HT1080 (cell line): ENCODE data around the gene LANCL2. TPM values are rescaled to one million over a fixed set of nuclear protein-coding genes. Genes with fewer than 3 reads are reported as not detected.

ENCODE experiments used
- DNase-seq: peaks from one replicate; pipeline ENCODE4 v3.0.0-alpha.2; 2015; ENCODE audit warnings: low read depth
- total RNA-seq: library from RNA; depleted of rRNA; stranded (reverse); fragments of >200 nt; shearing (Covaris generic); gene quantifications from 2 replicates; pipeline ENCODE4 v1.2.3, GENCODE V29; 2014

LANCL2 gene
- total RNA-seq, 1 experiment from 2014 or later, result 28.6 TPM

DNA sequence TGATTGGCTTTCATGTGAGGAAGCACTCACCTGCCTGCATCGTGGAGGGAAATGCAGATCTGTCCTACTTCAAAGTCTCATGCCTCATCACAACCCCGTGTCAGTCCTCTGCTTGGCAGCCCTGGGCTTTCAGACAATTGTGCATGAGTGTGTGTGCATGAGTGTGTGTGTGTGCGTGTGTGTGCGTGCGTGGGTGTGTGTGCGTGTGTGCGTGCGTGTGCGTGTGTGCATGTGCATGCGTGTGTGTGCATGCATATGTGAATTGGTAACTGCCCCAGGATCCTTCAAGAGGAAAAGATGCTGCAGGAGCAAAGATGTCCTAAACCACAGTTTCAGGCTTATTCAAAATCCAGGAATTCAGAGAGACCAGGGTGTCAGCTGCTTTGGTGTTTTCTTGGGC, 71.3 kb downstream of the LANCL2 start:
- no peak for DNase-seq

DNA sequence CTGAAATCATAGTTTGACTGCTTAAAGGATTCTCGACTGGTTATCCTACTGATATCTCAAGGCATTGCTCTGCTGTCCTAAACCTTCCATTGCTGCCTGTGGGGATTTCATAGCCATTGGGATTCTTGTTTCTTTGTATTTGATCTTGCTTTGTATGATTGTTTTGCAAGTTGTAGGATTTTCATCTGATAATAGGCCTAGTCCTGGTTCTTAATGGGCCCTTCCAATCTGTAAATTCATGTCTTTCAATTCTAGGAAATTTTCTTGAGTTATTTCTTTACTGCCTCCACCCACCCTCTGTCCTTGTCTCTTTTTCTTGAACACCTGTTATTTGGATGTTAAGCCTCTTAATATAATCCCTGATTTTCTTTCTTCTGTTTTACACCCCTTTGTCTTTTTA, 72.2 kb downstream of the LANCL2 start:
- DNase-seq, result no peak

DNA sequence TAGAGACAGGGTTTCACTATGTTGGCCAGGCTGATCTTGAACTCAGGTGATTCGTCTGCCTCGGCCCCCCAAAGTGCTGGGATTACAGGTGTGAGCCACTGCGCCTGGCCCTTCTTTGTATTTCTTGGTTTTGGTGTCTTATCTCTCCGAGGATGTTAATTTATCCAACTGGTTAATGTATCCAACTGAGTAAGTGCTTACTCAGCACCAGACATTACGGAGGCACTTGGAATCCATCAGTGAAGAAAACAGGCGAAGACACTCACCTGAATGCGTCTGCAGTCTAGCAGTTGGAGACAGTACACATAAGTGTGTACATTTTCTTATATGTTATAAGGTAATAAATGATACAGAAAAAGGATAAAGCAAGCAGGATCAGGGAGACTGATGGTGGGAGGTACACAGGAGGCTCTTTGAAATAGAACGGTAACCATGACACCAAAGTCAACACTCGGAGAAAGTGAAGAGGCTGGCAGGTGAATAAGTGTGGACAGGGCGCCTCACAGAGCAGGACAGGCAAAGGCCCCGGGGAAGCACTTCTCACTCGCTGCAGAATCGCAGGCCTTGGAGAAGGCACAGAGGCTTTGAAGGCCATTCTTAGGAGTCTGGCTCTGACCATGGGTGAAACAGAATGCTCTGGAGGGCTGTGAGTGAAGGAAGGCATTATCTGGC, 73.1 kb downstream of the LANCL2 start:
- DNase-seq, result no peak

DNA sequence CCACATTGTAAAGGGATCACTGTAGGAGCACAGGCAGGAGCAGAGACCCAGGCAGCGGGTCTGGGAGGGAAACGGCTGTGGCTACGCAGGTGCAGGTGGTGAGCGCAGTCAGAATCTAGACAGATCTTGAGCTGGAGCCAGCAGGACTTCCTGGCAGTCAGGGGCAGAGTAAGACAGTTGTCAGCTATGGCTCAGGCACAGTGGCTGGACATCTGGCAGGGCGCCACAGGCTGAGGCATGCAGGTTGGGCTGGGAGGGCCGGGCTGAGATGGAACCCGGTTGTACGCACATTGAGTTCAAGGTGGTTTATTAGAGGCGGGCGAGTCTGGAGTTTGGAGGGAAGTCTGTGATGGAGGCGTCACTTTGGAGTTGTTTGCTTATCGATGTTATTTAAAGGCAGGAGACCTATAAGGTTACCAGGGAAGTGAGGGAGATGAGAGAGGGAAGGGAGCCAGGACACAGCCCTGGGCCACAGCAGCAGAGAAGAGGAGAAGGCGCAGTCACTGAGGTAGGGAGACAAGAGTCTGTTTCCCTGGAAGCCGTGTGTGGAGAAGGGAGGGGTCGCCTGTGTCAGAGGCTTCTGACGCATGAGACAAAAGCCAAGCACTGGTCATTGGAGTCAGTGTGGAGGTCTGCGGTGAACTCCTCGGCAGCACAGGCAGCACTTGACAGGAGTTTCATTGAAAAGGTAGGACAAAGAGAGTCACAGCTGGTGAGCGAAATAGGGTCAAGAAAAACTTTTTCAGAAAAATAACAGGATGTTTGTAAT, 73.8 kb downstream of the LANCL2 start:
- no peak for DNase-seq

DNA sequence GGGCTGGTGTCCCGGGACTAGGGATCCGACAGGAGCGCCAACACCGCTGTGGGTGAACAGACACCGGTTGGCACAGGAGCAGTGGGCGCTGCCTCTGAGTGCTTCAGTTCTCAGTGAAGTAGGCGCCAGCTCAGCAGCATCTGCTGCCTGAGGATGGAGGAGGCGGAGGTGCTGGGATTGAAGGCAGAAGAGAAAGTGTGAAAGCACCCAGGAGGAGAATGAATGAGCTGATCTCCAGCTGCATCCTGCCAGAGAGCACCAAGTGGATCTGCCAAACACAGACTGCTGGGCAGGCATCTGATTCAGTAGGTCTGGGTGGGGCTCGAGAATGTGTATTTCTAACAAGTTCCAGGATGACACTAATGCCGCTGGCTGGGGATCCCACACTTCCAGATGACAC, 74.5 kb downstream of the LANCL2 start:
- DNase-seq, result no peak

DNA sequence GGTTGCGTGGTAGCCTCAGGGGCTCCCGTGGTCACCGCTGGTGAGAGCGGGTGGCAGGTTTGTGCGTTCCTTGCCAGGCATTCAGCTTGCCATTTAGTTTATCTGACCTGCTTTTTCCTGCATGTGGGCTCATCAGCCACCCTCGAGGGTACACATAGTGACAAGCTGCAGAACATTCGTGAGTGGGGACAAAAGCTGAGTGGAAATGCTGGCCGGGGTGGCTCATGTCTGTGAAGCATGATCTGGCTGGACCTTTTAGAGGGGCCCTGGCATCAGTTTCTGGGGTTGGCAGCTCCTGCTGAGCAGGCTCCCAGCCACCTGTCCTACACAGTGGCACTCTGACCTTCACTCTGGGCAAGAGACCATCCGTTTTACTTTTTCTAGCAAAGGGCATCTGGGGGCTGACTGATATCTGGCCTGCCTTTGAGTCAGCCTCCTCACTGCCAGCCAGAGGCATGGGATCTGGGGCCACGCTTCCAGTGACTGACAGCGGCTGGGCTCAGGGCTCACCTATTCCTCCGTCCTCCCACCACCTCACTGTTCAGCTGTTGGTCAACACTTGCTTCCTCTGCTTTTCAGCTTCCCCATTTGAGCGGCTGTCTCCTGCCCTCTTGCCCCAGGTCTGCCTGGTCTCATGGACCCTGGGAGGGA, 75.0 kb downstream of the LANCL2 start:
- no peak for DNase-seq

DNA sequence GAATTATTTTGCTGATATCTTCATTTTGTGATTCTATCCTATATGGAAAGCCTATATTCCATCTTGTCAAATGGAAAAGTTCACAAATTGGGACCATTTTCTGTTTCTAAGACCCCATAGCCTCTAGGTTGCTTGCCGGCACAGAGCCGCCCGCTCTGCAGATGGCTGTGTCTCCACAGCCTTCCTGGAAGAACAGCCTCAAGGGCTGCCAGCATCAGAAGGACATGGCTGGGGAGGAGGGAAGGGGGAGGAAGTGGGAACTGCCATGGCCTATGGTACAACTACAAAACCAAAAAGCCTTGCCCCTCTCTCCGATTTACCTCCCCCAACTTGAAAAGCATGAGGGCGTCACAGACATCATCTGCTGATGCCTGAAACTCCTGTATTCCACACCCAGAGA, 75.9 kb downstream of the LANCL2 start:
- DNase-seq, result no peak

DNA sequence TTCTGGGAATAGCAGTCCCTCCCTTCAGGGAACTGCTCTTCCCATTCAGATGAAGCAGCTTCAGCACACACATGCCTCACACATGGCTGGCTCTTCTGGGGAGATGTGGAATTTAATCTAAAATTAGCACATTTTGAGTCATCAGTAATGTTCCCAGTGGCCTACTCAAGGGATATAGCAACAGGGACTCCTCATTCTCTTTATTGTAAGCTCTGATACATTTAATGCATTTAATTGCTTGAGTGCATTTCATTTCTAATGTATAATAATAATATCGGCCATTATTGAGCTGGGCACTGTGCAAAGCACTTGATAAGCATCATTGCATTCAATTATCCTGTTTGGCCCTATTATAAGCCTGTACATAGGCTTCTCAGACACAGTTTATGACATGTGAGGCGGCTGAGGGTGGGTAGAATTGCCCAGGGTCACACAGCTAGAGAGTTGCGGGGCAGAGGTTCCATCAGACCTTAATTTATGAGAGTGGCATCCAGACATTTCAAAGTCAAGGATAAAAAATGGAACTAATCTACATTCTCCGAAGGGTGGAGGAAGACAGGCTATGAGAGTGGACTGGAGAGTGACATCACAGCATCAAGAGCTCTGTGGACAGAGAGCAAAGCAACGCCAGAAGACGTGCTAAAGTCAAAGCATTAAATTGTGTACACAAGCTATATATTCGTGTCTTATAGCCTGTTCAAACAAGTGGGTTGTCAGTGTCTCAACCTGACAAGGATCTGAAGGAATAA, 76.8 kb downstream of the LANCL2 start:
- DNase-seq, result peak; percentile 63

DNA sequence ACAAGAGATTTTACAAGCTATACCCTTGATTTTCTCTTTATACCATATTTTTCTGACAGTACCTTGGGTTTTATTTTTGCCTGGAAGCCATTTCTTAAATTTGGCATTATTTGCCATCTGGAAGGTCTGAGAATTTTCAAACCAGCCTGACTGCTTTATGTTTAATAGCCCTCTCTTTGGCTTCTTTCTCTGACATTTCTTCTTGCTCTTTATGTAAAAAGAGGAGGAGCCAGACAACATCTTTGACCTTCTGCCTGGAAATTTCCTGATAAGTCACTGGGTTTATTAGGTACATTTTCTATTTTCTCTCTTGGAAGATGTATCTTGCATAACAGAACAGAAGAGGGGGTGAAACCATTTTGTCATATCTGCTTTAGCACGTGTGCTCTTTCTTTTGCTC, 79.6 kb downstream of the LANCL2 start:
- no peak for DNase-seq

DNA sequence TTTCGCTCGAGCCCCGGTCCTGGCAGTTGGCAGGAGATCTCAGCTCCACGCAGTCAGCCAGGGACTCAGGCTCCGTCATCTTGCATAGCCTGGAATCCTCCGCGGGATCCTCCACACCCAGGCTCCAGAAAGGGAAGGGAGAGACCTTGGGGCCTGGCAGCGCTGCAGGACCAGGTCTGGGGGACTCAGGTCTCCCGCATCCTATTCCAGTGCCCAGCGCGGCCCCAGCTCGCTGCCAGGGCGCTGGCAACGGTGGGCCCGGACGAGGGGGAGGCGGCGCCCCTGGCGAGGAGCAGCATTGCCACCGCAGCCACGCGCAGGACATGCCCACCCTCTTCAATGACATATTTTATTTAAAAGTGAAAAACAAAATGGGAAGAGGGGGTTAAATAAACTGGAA, 83.4 kb downstream of the LANCL2 start:
- no peak for DNase-seq

DNA sequence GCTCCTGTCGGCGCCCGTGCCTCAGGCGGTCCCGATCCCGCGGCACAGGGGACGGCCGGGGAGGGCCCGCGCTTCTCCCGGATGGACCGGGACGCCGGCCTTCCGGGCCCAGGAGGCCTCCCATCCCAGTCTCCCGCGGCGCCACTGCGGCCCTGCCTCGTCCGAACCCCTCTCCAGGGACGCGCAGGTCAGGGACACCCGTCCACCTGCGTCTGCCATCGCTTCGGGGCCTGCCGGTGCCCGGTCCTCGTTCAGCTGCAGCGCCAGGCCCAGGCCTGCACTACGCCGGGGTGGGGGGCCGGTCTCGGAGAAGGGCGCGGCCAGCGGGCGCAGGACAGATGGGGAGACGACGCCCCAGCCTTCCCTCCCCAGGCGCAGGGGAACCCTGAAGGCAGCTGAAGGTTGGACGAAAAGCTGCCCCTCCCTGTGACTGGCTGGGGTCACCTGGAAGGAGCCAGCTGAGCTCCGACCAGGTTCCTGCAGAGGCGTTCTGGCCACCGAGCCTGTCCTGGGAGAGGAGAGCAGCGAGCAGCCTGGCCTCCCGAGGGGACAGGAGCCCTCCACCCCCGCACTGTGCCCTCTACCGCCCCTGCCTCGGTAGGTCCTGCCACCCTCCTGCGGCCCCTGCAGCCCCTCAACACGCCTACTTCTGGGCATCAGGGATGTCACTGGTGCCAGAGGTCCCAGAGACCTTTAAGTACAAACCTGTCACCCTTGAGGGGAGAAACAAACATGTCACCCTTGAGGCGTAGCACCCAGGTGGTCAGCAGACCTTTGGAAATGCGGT, 84.3 kb downstream of the LANCL2 start:
- no peak for DNase-seq

DNA sequence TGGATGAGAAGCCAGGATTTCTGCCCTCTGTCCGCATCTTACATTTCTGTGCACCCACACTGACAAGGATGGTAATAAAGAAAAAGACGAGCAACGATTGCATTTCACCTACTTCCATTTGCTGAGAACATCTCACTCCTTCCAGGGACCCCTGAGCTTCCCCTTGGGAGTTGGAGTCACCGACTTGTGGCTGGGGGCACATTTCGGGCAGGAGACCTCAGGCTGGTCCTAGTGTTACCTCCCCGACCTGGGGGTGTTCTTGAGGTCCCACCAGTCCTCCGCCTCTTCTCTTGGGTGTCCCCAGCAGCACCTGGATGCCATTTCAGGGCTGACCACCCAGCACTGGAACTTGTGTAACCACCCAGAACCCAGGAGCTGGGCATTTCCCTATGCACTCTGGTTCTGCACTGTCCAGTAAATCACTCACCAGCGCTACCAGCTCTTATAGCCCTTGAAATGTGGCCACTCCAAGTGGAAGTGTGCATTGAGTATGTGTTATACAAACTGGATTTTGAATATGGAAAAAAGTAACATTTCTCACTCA, 84.9 kb downstream of the LANCL2 start:
- no peak for DNase-seq

DNA sequence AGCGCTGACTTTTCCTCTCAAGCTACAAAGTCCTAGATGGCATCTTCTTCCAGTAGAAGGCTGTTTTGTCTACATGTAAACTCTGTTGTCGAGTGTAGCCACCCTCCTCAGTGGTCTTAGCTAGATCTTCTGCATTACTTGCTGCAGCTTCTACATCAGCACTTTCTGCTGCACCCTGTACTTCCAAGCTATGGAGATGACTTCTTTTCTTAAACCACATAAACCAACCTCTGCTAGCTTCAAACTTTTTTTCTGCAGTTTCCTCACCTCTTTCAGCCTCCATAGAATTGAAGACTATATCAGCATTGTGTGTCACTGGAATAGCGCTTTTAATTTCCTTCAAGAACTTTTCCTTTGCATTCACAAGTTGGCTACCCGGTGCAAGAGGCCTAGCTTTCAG, 87.8 kb downstream of the LANCL2 start:
- DNase-seq, result no peak

DNA sequence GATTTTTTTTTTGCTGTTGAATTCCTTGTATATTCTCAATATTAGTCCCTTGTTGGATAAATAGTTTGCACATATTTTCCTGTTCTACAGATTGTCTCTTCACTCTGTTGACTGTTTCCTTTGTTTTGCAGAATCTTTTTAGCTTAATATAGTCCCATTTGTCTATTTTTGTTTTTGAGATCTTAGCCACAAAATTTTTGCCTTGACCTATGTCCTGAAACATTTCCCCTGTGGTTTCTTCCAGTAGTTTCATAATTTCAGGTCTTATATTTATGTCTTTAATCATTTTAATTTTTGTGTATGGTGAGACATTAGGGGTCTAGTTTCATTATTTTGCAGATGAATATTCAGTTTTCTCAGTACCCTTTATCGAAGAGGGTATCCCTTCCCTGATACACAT, 92.7 kb downstream of the LANCL2 start:
- DNase-seq, result no peak

DNA sequence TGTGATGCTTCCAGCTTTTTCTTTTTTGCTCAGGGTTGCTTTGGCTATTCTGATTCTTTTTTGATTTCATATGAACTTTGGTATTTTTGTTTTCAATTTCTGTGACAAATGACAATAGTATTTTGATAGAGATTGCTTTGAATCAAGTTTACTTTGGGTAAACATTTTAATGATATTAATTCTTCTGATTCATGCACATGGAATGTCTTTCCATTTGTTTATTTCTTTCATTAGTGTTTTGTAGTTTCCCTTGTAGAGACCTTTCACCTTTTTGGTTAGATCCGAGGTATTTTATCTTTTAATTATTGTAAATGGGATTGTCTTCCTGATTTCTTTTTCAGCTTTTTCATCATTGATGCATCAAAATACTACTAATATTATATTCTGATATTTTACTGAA, 93.2 kb downstream of the LANCL2 start:
- no peak for DNase-seq

DNA sequence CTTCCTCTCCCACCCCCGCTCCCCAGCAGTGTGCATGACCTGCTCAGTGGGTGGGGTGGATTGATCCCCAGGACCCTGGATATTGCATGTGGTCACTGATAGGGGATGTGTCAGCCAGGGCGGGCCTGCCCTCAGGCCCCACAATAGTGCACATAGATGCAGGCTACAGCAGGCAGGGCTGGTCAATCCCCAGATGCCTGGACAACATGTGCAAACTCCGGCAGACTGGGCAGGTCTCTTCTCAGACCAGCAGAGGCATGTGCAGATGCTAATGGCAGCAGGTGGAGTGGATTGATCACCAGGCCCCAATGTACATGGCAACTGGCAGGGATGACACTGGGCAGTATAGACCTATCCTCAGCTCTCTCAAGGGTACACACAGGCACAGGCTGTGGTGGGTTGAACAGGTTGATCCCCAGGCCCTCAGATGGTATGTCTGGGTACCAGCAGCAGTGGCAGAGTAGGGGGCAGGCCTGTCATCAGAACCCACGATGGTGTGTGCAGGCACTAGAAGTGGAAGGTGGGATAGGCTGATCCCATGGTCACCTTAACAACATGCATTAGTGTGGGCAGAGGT, 98.6 kb downstream of the LANCL2 start:
- DNase-seq, result no peak

DNA sequence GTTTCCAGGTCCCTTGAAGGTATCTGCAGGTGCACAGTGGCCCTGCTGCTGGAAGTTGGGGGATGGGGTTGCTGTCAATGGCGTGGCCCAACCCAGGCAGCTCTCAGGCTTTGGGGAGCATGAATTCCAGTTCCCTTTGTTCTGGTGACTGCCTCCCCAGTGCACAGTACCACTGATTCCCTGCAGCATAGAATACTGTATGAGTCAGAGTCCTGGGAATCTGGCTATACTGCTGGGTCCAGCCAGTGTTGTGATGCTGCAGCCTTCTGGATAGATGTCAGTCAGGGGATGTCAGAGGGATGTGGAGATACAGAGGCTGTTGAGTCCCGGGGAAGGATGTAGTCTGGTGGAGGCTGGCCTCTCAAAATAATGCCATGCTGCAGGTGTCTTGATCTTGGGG, 99.3 kb downstream of the LANCL2 start:
- no peak for DNase-seq

DNA sequence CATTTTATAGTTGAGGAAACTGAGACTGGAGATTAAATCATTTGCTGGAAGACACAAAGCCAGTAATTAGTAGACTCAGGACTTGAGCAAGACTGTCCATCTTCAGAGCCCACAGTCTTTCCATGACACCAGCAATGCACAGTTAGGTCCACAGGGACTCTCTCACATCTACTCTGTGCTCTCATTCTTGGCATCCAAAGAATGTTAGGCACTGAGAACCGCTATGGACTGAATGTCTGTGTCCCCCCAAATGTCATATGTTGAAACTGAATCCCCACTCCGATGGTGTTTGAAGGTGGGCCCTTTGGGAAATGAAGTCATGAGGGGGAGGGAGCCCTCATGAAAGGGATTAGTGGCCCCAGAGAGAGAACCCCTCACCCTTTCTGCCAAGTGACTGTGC, 100.6 kb downstream of the LANCL2 start:
- DNase-seq, result no peak

DNA sequence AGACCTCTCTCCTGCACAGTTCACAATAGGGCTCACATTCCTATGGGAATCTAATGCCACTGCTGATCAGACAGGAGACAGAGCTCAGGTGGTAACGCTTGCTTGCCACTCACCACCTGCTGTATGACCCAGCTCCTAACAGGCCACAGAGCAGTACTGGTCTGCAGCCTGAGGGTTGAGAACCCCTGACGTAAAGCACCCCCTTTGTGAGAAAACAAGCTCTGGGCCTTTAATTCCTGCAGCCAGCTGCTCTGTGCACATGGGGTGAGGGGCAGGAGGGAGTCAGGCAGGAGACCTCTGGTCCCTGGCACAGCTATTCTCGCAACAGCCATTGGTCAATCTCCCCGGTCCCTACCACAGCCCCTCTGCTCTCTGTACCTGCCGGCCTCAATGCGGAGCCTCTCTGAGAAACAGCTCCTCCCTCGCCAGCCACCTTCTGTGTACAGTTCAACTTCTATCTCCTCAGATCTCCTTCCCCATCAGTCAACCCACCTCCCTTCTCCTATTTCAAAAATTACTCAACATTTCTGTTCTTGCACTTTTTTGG, 102.0 kb downstream of the LANCL2 start:
- DNase-seq, result no peak

DNA sequence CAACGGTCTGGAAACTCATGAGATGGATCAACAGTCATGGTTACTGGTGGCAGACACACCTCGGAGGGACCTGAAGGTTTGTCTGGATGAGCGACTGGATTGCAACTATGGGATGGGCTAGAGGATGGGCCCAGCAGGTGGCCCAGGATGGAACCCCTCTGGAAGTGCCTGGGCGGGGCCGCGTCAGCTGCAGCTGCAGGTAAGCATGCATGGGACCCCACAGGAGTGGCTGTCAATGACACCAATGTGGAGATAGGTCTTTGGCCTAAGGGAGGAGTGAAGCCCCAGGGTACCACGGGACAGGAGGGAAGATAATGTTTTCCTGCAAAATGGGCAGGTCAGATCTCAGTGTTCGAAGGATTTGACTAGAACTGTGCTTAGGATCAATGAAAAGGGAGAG, 103.4 kb downstream of the LANCL2 start:
- DNase-seq, result no peak
